GM12874 (cell line): ENCODE results near the gene PNPO.

Source experiments
- CTCF ChIP-seq: IDR thresholded peaks from 2 replicates; pipeline ENCODE4 v1.5.1; 2011; ENCODE audit warnings: low read depth, mild to moderate bottlenecking, control low read depth, low read length, moderate library complexity; ENCODE audit not compliant: insufficient read depth

PNPO gene

GRCh38 chr17:47898241-47898640 is 43.1 kb upstream of the PNPO start:
- TF ChIP-seq CTCF: no peak

GRCh38 chr17:47899643-47900042 is 41.7 kb upstream of the PNPO start:
- TF ChIP-seq CTCF: no peak

- no peak for TF ChIP-seq CTCF
Observed at GRCh38 chr17:47901423-47901822, 39.9 kb upstream of the PNPO start.

DNA sequence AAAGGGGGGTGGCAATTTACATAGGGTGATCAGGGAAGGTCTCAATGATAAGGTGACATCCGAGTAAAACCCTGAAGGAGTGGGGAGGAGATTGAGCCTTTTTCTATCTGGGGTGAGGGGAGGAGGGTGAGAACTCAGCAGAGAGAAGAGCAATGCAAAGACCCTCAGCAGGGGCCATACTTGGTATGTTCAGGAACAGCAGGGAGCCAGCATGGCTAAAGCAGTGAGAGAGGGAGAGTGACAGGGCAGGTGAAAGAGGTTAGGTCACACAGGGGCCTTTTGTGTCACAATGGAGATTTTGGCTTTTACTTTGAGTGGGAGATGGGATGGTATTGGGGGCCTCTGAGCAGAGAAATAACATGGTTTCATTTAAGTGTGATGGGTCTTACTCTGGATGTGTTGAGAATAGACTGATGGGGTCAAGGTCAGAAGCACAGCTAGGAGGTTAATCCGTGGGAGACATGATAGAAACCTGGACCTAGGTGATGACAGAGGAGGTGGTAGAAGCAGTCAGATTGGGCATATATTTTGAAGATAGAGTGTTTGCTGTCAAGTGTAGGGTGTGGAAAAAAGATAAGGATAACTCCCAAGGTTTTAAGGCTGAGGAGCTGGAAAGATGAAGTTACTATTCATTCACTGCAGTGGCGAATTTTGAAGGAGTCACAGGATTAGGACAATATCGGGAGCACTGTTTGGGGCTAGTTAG is 39.2 kb upstream of the PNPO start:
- no peak for TF ChIP-seq CTCF

GRCh38 chr17:47905221-47905733 is 36.1 kb upstream of the PNPO start:
- TF ChIP-seq CTCF: no peak

- no peak for TF ChIP-seq CTCF
Observed at GRCh38 chr17:47906443-47906842, 34.9 kb upstream of the PNPO start.

DNA sequence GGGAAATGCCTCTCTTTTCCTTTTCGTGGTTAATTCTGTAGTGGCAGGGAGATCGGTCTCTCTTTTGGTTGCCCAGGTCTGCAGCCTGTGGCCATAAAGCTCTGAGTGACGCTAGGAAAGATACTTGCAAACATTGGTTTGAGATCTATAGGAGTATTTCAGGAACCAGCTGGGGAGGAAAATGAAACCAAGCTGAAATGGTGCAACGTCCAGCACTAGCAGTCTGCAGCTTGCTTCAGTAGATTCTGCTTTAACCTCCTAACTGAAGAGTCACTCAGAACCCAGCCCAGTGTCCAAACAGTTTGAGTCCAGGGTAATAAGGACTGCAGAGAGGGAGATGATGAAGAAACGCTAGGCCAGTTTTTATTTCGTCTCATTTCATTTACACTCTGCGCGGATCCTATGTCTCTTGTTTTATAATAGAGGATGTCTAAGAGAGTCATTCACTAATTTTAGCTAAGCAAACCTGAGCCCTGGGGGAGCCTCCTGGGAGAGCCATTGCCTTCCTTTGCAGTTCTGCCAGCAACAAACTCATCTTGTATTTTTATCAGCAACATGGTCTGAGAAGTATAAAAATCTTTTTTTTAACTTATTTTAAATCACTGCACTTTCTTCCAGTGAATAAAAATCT is 33.3 kb upstream of the PNPO start:
- no peak for TF ChIP-seq CTCF
